PC-3 (cell line): ENCODE data around the gene MED4.

Source experiments
- CTCF ChIP-seq: fragments of 300-600 bp; sonication (generic); conservative IDR thresholded peaks from 2 replicates; pipeline ENCODE4 v1.5.1; 2017; ENCODE audit warnings: antibody characterized with exemption, low read depth, mild to moderate bottlenecking, low read length
- EZH2 ChIP-seq: fragments of 300-600 bp; sonication (generic); IDR thresholded peaks from one replicate; pipeline ENCODE4 v1.6.1; 2017; ENCODE audit warnings: antibody characterized with exemption, mild to moderate bottlenecking, low read length; ENCODE audit not compliant: unreplicated experiment

- TF ChIP-seq CTCF (no peak), EZH2 (no peak)
Observed at GRCh38 chr13:48029859-48030258, 65.0 kb downstream of the MED4 start.
